GM23338 (cell line): ENCODE data around the gene TIRAP. TPM values are rescaled to one million over a fixed set of nuclear protein-coding genes. Genes with fewer than 3 reads are reported as not detected.
"Not testable (repeated sequence)": the region's sequence is repeated elsewhere in the genome, so short reads cannot be mapped to it uniquely, and the experiment has no call there.

Experiments
- ATAC-seq: fragments of 200-7000 bp; cut with Tn5 transposase; 3 replicates; pipeline ENCODE4 v1.9.1; 2020
- DNase-seq: peaks from one replicate; pipeline ENCODE4 v3.0.0-alpha.2; 2015; ENCODE audit warnings: low spot score
- H2AFZ ChIP-seq: fragments of 200-600 bp; sonication (generic); 2 replicates; pipeline ENCODE4 v1.8.0; 2016; ENCODE audit warnings: antibody characterized with exemption, mild to moderate bottlenecking, moderate library complexity
- H3F3A ChIP-seq: fragments of 200-600 bp; sonication (generic); replicated peaks from 2 replicates; pipeline ENCODE4 v1.8.0; 2017; ENCODE audit warnings: antibody characterized with exemption, mixed run types, low read depth
- H3K27ac ChIP-seq: fragments of 200-600 bp; sonication (generic); 2 replicates; pipeline ENCODE4 v1.6.1; 2016; ENCODE audit warnings: low read depth
- H3K27me3 ChIP-seq: fragments of 200-600 bp; sonication (generic); 2 replicates; pipeline ENCODE4 v1.8.0; 2016; ENCODE audit warnings: mild to moderate bottlenecking, mixed run types, moderate library complexity; ENCODE audit not compliant: insufficient read depth
- H3K36me3 ChIP-seq: fragments of 200-600 bp; sonication (generic); 2 replicates; pipeline ENCODE4 v1.8.0; 2016; ENCODE audit warnings: mild to moderate bottlenecking; ENCODE audit not compliant: insufficient read depth
- H3K4me1 ChIP-seq: fragments of 200-600 bp; sonication (generic); 2 replicates; pipeline ENCODE4 v1.8.0; 2016; ENCODE audit warnings: mild to moderate bottlenecking, moderate library complexity; ENCODE audit not compliant: insufficient read depth
- H3K4me2 ChIP-seq: fragments of 200-600 bp; sonication (generic); 2 replicates; pipeline ENCODE4 v1.7.1; 2017; ENCODE audit warnings: mixed run types
- H3K4me3 ChIP-seq: fragments of 200-600 bp; sonication (generic); 2 replicates; pipeline ENCODE4 v1.6.1; 2016; ENCODE audit warnings: mixed run types
- H3K79me2 ChIP-seq: fragments of 200-600 bp; sonication (generic); replicated peaks from 2 replicates; pipeline ENCODE4 v1.8.0; 2017; ENCODE audit warnings: mild to moderate bottlenecking; ENCODE audit not compliant: insufficient read depth
- H3K9me2 ChIP-seq: fragments of 200-600 bp; sonication (generic); 2 replicates; pipeline ENCODE4 v1.8.0; 2017; ENCODE audit not compliant: insufficient read depth
- H4K20me1 ChIP-seq: fragments of 200-600 bp; sonication (generic); replicated peaks from 2 replicates; pipeline ENCODE4 v1.8.0; 2017; ENCODE audit warnings: mild to moderate bottlenecking; ENCODE audit not compliant: insufficient read depth
- H3K27ac Mint-ChIP-seq: 2 replicates; pipeline ENCODE4 v1.8.0; 2020; ENCODE audit warnings: inconsistent platforms, mild to moderate bottlenecking, moderate library complexity, mixed read lengths
- H3K27me3 Mint-ChIP-seq: 3 replicates; pipeline ENCODE4 v1.8.0; 2022; ENCODE audit warnings: low read depth, mild to moderate bottlenecking, moderate library complexity, mixed read lengths, inconsistent platforms; ENCODE audit not compliant: insufficient read depth, poor library complexity
- H3K36me3 Mint-ChIP-seq: 3 replicates; pipeline ENCODE4 v1.8.0; 2021; ENCODE audit warnings: low read depth, mild to moderate bottlenecking, inconsistent platforms, moderate library complexity, mixed read lengths
- H3K4me1 Mint-ChIP-seq: 3 replicates; pipeline ENCODE4 v1.8.0; 2020; ENCODE audit warnings: mild to moderate bottlenecking, inconsistent platforms, mixed read lengths
- H3K4me3 Mint-ChIP-seq: 3 replicates; pipeline ENCODE4 v1.8.0; 2021; ENCODE audit warnings: moderate library complexity, mild to moderate bottlenecking, inconsistent platforms, mixed read lengths
- H3K9me3 Mint-ChIP-seq: 3 replicates; pipeline ENCODE4 v1.8.0; 2020; ENCODE audit warnings: moderate library complexity, mild to moderate bottlenecking, inconsistent platforms, mixed read lengths
- EZH2phosphoT487 ChIP-seq: fragments of 200-600 bp; sonication (generic); IDR thresholded peaks from one replicate; pipeline ENCODE4 v1.8.1; 2018; ENCODE audit warnings: antibody characterized with exemption; ENCODE audit not compliant: unreplicated experiment
- ZNF114 ChIP-seq: fragments of 250-450 bp; sonication (Bioruptor Pico); IDR thresholded peaks from 2 replicates; pipeline ENCODE4 v1.5.0; 2020; ENCODE audit warnings: mild to moderate bottlenecking, moderate library complexity
- polyA plus RNA-seq: library from polyadenylated mRNA; unstranded; fragments of >200 nt; fragmentation: Nextera tagmentation; extraction: Ambion mirVana; gene quantifications from 2 replicates; pipeline ENCODE4 v1.2.1, GENCODE V29; 2016
- total RNA-seq: library from RNA; depleted of rRNA; stranded (reverse); fragments of >200 nt; shearing (Covaris generic); gene quantifications from 2 replicates; pipeline ENCODE4 v1.2.3, GENCODE V29; 2014
- TF ChIP-seq, protein P1 (sequence below): IDR thresholded peaks from one replicate; pipeline ENCODE4 v1.6.1; 2018; ENCODE audit warnings: antibody characterized with exemption; ENCODE audit not compliant: unreplicated experiment
- TF ChIP-seq, protein P2 (sequence below), 2 experiments: fragments of 200-600 bp in 1 of 2; sonication (generic) in 1 of 2; conservative IDR thresholded peaks; 2 replicates each; pipeline versions ENCODE4 v1.5.1 to v1.6.1; 2016 to 2017; ENCODE audit warnings: antibody characterized with exemption in 2 of 2, low read depth in 2 of 2, mild to moderate bottlenecking in 2 of 2, moderate library complexity in 1 of 2

TIRAP gene
- total and polyA plus RNA-seq, 2 experiments from 2014 or later, result 1.1 to 3.4 TPM

GRCh38 chr11:126308271-126308671 is 25.4 kb downstream of the TIRAP start (continued):
- TF ChIP-seq, protein P1, sequence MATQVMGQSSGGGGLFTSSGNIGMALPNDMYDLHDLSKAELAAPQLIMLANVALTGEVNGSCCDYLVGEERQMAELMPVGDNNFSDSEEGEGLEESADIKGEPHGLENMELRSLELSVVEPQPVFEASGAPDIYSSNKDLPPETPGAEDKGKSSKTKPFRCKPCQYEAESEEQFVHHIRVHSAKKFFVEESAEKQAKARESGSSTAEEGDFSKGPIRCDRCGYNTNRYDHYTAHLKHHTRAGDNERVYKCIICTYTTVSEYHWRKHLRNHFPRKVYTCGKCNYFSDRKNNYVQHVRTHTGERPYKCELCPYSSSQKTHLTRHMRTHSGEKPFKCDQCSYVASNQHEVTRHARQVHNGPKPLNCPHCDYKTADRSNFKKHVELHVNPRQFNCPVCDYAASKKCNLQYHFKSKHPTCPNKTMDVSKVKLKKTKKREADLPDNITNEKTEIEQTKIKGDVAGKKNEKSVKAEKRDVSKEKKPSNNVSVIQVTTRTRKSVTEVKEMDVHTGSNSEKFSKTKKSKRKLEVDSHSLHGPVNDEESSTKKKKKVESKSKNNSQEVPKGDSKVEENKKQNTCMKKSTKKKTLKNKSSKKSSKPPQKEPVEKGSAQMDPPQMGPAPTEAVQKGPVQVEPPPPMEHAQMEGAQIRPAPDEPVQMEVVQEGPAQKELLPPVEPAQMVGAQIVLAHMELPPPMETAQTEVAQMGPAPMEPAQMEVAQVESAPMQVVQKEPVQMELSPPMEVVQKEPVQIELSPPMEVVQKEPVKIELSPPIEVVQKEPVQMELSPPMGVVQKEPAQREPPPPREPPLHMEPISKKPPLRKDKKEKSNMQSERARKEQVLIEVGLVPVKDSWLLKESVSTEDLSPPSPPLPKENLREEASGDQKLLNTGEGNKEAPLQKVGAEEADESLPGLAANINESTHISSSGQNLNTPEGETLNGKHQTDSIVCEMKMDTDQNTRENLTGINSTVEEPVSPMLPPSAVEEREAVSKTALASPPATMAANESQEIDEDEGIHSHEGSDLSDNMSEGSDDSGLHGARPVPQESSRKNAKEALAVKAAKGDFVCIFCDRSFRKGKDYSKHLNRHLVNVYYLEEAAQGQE, result no peak
- TF ChIP-seq EZH2phosphoT487, result no peak

DNA sequence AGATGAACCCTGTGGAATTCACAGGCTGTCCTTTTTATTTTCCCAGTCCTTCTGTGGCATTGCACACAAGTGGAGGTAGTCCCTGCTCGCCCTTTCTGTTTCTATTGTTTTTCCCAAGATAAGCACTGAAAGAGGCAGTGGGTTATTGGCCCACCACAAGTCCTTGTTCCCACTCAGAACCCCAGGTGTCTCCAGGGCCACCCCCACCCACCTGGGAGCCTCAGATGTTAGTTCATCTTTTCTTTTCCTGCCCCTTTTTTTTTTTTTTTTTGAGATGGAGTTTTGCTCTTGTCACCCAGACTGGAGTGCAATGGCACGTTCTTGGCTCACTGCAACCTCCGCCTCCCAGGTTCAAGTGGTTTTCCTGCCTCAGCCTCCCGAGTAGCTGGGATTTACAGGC is 25.9 kb downstream of the TIRAP start:
- not testable (repeated sequence) for H3F3A ChIP-seq, H3K36me3 ChIP-seq, H3K4me2 ChIP-seq, ATAC-seq, H3K9me2 ChIP-seq, H3K4me1 Mint-ChIP-seq, H3K4me3 ChIP-seq, H4K20me1 ChIP-seq, H3K27ac Mint-ChIP-seq, H3K27me3 ChIP-seq, H2AFZ ChIP-seq, H3K4me3 Mint-ChIP-seq, DNase-seq, H3K27me3 Mint-ChIP-seq, H3K79me2 ChIP-seq, H3K27ac ChIP-seq, H3K4me1 ChIP-seq, H3K9me3 Mint-ChIP-seq
- peaks cover 19% of the 10 kb centered on the region for H3K36me3 Mint-ChIP-seq

DNA sequence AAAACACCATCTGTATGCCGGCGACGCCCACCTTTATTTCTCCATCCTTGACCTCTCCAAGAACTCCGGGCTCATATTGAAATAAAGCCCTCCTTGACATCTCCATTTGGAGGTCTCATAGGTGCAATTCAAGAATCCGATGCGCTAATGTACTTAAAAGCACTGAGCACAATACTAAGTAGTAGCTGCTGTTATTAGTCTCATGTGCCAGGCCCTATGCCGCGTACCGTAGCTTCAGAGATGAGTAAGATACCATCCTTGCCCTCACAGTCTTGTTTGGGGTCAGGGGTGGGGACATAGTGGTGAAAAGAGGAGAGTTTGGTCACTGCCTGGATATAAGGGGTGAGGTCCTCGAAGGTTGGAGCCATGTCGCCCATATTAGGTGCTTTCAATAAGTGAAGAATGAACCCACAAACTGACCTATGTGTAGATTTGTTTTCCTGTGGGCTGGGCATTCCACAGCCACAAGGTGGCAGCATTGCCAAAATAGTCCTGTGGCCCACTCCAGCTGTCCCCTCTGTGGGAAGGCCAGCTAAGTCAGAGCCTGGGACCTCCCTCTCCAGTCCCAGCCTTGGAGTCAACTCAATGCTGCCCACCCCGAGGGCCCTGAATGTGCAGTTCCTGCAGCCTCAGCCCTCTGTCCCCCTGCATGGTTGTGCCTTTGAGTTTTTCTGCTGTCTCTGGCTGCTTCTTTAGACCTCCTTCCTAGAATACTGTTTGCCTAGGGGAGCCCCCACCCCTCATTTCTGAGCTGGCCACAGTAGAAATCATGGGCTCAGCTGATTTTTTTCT is 27.5 kb downstream of the TIRAP start:
- Mint-ChIP-seq H3K27ac (no peak overlapping the region), H3K4me3 (no peak overlapping the region), H3K4me1 (peaks cover 2% of the 10 kb centered on the region; the same call in 1 of the 3 replicates)

More for the DNA sequence above, 27.5 kb downstream of the TIRAP start:
- Histone ChIP-seq H3K4me3 (no peak overlapping the region), H3K27me3 (no peaks in the 10 kb centered on the region), H3K9me2 (no peaks in the 10 kb centered on the region), H3K36me3 (no peaks in the 10 kb centered on the region), H3F3A (no peaks in the 10 kb centered on the region), H3K27ac (no peak overlapping the region), H3K79me2 (no peaks in the 10 kb centered on the region), H3K4me1 (no peaks in the 10 kb centered on the region), H2AFZ (no peak overlapping the region), H4K20me1 (no peaks in the 10 kb centered on the region), H3K4me2 (no peak overlapping the region)
- peaks cover 24% of the 10 kb centered on the region for H3K36me3 Mint-ChIP-seq
- TF ChIP-seq, protein P2, sequence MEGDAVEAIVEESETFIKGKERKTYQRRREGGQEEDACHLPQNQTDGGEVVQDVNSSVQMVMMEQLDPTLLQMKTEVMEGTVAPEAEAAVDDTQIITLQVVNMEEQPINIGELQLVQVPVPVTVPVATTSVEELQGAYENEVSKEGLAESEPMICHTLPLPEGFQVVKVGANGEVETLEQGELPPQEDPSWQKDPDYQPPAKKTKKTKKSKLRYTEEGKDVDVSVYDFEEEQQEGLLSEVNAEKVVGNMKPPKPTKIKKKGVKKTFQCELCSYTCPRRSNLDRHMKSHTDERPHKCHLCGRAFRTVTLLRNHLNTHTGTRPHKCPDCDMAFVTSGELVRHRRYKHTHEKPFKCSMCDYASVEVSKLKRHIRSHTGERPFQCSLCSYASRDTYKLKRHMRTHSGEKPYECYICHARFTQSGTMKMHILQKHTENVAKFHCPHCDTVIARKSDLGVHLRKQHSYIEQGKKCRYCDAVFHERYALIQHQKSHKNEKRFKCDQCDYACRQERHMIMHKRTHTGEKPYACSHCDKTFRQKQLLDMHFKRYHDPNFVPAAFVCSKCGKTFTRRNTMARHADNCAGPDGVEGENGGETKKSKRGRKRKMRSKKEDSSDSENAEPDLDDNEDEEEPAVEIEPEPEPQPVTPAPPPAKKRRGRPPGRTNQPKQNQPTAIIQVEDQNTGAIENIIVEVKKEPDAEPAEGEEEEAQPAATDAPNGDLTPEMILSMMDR (conservative IDR thresholded peaks at IDR 0.05; ENCODE audit: low read depth in 2 of 2), result peak; percentile 85 to 95
- TF ChIP-seq ZNF114 (CRISPR knock-in tag), result no peak
- H3K27me3 Mint-ChIP-seq, result no peaks in the 10 kb centered on the region
- no peaks in the 10 kb centered on the region for H3K9me3 Mint-ChIP-seq
- ATAC-seq (peak; percentile 98), DNase-seq (peak; percentile 83)
